SK-N-DZ (cell line): ENCODE data around the gene COL5A1.

Experiments
- DNase-seq: peaks from one replicate; pipeline ENCODE4 v3.0.0-alpha.2; 2015; ENCODE audit warnings: low spot score

Gene COL5A1

DNA sequence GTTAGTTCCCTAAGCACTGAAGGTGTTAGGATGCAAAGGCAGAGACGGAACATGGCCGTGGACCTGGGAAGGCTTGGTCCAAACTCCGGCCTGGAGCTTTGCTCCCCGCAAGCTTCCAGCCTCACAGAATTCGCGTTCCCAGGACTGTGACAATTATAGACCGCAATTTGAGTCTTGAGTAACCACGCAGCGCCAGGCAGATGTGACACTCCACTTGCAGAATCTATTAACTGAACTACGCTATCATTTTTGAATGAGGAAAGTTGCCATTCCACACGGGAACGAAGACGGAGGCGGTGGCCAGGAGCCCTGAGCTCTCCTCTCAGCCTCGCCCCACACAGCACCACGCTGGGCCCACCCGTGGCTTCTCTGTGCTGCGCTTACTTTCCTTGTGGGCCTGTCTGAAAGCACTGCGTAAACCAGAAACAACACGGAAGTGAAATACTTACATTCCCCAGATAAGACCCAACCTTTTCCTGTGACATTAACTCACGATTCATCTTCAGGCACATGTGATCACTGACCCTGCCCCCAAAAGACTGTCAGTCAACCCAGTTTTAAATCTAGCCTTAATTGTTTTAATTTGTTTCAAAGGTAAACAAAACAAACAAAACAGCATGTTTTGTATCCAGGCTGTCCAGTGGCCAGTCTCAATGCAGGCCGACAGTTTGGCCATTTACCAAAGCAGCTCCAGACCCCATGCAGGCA is 16.1 kb upstream of the COL5A1 start:
- no peak for DNase-seq

GRCh38 chr9:134626069-134626423 is 15.6 kb upstream of the COL5A1 start:
- no peak for DNase-seq

GRCh38 chr9:134626571-134627416 is 14.8 kb upstream of the COL5A1 start:
- no peak for DNase-seq

- DNase-seq = no peak
These were observed 13.9 kb upstream of the COL5A1 start for GRCh38 chr9:134627417-134628353.

DNA sequence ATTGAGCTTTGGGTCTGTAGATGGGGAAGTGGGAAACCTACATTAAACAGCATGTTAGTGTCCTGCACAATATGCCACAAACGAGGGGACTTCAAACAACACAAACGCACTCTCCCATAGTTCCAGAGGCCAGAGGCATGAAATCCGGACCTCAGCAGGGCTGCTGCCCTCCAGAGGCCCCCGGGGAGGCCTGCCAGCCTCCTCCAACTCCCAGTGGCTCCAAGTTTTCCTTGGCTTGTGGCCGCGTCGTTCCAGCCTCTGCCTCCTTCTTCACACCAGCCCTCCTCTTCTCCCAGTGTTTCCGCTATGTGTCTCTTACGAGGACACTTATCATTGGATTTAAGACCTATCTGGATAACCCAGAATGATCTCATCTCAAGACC is 13.3 kb upstream of the COL5A1 start:
- DNase-seq = no peak

DNA sequence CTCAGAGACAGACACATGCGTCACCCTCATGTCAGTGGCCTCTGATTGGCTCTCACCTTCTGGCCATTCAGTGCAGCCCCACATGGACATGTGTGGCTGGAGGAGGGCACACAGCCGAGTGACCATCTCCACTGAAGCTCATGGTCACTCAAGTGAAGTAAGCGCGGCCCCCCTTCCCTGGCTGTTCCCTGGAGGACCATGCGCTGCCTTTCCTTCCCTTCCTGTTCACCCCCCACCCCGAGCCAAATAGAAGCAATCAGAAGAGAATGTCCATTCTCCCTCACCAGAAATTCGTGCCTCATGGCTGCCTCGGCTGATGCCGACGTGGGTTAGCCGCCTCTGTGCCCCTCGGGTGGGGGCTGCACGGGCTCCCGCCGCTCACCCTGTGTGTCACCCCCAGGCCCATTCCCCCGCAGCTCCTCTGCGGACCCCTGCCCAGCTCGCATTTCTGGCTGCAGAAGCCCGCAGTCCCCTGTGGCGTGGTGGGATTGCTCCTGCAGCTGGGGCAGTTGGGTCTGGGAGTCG is 12.5 kb upstream of the COL5A1 start:
- DNase-seq = no peak

- DNase-seq = no peak
These were observed 11.8 kb upstream of the COL5A1 start for GRCh38 chr9:134629586-134630392.

GRCh38 chr9:134630393-134630790 is 11.2 kb upstream of the COL5A1 start:
- no peak for DNase-seq

DNA sequence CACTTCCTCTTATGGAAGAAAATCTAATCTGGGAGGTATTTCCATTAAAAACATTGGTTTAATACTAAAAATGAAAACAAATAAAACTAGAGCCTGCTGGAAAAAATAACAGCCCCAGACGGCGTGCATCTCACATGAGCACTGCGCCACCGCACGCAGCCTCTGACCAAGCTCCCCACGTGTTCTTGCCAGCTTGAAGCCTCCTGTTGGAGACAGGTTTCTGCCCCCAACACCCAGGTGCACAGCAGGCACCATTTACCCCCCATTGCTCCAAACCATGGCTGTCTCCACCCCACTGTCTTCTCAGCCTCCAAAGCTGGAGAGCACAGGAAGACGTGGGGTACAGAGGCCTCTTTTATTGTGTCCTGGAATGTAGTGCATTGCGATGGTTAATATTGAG is 10.7 kb upstream of the COL5A1 start:
- no peak for DNase-seq

DNA sequence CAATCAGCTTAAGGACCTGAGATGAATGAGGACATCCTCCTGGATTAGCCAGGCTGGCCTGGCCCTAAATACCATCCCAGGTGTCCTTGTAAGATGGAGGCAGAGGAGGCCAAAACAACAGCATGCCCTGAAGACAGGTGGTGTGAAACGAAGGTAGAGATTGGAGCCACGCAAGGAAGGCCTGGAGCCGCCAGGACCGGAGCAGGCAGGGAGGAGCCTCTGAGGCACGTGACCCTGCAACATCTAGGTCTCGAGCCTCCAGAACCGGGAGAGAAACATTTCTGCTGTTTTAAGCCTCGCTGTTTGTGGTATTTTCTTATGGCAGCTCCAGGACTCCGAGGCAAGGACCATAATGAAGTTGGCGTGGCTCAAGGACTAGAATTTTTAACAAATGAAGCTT is 9.7 kb upstream of the COL5A1 start:
- DNase-seq = no peak

GRCh38 chr9:134632329-134632728 is 9.3 kb upstream of the COL5A1 start:
- DNase-seq = no peak

DNA sequence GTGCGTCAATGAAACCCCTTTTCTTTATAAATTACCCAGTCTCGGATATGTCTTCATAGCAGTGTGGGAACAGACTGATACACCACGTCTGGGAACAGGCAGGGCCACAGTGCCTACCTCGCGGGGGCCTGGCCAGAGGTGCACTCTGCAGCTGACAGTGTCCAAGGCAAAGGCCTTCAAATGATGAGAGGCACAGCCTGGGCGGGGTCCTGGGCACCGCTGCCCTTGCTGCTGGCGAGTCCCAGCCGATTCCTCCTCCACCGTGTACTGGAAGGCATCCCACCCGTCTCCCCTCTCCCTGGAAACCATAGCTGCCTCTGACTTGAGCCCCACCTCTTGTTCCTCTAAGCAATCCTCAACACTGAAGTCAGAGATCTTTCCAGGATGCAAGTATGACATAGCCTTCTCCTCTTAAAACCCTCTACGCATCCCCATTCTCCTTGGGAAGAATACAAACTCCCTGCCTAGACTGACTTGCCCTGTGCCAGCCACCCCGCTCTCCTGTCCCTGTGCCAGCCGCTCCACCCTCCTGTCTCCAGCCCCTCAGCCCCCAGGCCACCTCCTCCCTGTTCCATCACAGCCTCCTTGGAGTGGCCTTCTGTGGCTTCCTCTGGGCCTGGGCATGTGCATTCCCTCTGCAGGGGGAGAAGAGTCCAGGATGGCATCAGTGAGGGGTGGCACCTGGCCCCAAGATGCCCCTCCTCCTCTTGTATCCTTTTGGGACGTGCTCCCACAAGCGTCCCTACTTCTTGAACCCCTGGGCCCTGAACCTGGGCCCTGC is 8.1 kb upstream of the COL5A1 start:
- no peak for DNase-seq

DNA sequence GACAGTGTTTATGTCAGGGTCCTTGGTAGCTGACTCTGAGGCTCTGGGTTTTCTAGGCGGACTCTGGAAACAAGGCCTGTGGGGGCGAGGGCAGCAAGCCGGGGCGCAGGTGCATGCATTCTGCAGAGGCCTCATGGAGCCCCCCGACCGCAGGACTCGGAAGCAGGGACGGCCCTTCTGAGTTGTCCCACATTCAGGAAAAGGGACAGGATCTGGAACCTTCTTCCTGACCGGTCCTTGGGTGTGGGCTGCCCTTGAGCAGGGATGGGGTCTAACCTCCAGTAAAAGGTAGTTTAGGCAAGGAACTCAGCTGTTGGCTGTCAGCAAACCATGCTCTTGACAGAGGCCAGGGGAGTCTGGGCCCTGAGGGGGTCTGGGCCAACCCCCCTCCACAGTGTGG is 7.4 kb upstream of the COL5A1 start:
- no peak for DNase-seq

GRCh38 chr9:134634667-134635230 is 6.9 kb upstream of the COL5A1 start:
- no peak for DNase-seq

DNA sequence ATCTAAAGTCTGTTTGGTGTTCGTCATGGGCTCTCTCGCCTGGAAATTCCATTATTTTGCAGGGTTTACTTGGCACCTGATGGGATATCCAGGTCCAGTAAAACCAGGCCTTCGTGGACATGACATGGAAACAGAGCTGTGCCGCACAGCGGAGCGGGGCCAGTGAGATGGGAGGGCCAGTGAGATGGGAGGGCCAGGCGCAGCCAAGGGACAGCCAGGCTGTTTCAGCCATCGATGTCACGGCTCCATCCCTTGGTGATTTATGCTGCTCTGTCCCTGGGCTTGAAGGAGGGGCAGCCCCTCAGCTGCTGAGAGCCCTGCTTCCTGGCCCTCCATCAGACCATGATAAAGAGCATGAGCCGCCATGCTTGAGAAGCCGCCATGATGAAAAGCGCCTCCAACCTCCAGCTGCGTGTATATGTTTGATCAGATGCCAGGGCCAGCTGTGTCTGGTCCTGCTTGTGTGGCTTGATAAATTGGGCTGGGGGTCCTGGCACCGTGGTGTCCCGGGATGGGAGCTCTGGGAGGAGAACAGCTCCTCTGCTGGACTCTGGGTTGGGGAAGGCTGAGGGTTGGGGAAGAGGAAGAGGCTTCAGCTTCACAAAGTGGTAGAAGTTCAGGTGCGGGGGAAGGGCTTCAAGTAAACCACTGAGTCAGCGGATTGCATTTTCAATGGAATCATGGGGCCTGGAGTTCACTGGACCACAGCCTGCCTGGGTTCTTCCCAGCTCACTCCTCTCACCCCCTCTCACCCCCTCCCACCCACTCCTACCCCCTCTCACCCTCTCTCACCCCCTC is 6.1 kb upstream of the COL5A1 start:
- DNase-seq = no peak

DNA sequence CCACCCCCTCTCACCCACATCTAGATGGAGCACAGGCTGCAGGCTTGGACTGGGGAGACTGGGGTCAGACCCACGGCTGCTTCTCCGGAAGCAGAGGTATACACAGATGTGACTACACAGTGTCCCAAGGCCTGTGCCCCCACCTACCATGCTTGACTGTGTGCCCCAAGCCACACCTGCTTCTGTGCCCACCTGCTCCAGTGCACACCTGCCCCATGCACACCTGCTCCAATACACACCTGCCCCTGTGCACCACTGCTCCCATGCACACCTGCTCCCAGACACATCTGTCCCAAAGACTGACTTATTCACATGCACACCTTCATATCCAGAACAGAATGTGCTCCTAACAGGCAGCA is 5.5 kb upstream of the COL5A1 start:
- DNase-seq = no peak

- DNase-seq = no peak
These were observed 4.4 kb upstream of the COL5A1 start for GRCh38 chr9:134637241-134637640.

DNA sequence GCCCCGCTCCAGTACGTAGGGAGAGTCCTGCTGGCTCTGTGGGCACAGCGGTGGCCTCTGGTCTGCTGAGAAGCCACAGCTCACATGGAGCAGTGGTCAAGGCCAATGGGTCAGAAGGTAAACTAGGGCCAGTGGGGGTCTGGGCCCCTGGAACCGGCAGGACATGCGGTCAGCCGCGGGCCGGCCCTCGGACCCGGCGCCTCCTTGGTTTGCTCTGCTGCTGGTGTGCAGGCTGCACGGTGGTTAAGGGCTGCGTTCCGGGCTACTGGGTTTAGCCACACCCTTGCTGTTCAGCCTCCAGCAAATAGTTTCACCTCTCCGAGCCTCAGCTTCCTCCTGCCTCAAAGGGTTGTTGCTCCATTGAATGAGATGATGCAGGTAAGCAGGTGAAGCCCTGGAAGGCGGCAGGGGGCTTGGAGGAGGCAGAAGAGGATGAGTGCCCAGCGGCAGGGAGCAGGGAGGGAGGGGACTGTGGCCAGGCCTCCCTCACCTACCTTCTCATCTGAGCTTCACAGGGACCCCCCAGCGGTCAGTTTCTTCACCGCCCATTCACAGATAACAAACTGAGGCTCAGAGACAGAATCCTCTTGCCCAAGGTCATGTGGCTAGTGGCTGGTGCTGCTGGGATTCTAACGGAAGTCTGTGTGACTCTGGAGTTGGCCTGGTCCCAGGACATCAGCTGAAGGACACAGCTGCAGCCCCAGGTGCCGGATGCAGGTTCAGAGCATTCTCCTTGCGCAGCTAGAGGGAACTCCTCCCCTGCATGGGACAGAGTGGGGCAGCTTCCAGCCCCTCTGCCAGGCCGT is 3.7 kb upstream of the COL5A1 start:
- no peak for DNase-seq
